NCI-H1092 treated with DMSO at 0.1 percent for 48 hours (cell line): ENCODE measurements around the gene DUSP2.
"Not testable (repeated sequence)": the region's sequence is repeated elsewhere in the genome, so short reads cannot be mapped to it uniquely, and the experiment has no call there.

Experiments
- DNase-seq: peaks from one replicate; lab custom pipeline; 2025; lab: John Stamatoyannopoulos, UW

Gene DUSP2

DNA sequence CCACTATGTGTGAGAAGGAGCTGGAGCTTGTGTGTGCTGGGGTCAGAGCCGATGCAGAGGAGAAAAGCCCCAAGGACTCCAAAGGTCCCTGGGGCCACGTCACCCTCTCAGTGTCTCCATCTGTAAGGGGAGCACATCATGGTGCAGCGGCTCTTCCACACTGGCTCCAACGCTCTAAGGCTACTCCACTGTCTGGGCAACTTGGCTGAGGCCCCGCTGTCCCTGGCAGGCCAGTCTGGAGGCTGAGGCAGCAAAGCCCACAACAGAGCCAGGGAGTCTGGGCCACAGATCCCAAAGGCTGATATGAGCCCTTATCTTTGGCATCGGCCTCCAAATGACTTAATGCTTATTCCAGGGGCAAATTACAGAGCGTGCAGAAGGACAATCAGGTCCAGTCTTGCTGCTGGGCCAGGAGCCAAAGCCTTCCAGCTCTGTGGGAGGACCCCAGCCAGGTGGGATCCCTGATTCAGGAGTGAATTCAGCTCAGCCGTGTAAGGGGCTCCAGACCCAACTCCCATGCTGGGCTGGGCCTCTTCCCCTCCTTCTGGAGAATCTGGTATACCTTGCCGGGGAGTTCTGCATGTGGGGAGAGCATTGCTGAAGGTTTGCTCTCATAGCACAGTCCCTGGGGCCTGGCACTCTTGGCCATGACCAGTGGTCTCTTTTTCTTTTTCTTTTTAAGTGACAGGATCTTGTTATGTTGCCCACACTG is 1.8 kb upstream of the DUSP2 start:
- no peak for DNase-seq

DNA sequence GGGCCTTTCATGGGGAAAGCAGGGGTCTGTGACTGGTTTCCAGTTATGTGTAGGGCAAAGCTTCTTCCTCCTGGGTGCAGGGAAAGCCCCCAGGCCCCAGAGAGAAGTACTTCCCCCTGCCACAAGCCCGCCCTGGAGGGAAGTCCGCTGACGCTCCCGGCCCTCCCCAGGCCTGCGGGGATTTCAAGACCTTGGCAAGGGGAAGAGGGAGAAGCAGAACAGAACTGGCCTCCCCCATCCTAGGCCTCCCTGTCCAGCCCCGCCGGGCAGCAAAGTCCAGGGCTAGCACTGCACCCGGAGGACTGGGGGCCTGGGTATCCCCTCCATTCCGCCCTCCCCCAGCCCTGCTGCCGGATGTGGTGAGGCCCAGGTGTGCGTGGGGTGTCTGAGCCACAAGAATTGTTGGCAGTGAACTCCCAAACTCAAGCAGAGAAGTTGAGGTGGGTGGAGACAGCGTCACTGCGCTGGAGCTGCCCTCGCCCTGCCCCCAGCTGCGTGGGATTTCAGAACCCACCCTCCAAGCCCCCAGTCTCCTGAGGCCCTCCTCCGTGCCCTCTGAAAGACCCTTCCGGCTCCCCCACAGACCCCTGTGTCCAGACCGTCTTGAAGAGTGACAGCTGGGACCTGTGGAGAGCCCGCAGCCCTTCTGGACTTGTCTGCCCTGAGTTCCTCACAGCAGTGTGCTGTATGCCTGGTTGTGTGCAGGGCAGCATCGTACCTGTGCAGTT is 1.1 kb upstream of the DUSP2 start:
- no peak for DNase-seq

GRCh38 chr2:96145848-96146152 is 560 bp upstream of the DUSP2 start:
- no peak for DNase-seq

DNA sequence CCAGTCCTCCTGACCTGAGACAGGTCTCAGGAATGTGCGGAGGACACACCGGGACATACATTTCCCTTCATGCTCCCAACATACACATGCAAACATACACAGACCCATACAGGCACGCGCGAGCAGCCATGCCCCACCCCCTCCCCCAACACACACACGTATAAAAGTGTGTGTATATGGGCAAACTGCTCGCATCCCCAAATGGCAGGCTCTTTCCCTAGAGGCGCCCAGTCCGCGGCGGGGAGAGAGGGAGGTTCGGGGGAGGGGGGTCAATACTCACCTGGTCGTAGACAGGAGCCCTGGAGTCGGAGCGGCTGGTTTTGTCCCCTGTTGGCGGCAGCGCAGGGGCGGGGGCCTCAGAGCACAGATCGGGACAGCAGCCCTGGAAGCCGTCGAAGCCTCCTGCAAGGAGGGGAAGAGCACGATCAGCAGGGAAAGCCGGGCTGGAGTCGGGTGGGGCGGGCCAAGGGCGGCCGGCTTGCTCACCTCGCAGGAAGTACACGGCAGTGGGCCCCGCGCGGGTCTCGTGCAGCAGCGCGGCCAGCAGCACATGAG is 682 bp downstream of the DUSP2 start:
- no peak for DNase-seq

DNA sequence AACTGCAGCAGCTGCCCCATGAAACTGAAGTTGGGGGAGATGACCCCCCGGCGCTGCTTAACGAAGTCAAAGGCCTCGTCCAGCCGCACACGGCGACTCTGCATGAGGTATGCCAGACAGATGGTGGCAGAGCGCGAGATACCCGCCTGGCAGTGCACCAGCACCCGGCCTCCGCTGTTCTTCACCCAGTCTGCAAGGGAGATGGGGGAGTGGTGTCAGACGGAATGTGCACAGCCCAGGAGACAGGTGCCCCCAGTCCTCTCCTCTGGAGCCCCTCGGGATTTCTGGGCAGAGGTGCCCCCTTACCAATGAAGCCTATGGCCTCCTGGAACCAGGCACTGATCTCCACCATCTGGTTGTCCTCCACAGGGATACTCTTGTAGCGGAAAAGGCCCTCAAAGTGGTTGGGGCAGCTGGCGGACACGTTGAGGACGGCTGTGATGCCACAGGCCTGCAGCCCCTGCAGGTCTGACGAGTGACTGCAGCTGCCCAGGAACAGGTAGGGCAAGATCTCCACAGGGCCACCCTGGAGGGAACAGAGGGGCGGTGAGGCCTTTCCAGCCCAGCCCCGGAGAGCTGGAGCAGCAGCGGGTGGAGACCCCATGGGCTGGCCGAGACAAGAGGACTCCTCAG is 1.3 kb downstream of the DUSP2 start:
- peak; percentile 5 for DNase-seq

GRCh38 chr2:96143231-96143847 is 1.9 kb downstream of the DUSP2 start:
- DNase-seq: no peak

GRCh38 chr2:96142217-96143113 is 2.8 kb downstream of the DUSP2 start:
- DNase-seq: no peak

DNA sequence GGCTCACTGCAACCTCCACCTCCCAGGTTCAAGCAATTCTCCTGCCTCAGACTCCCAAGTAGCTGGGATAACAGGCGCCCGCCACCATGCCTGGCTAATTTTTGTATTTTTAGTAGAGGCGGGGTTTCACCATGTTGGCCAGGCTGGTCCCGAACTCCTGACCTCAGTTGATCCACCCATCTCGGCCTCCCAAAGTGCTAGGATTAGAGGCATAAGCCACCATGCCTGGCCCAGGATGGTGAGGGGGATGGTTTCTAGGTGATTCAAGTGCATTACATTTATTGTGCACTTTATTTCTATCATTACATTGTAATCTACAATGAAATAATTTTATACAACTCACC is 3.6 kb downstream of the DUSP2 start:
- DNase-seq: not testable (repeated sequence)

GRCh38 chr2:96140941-96141623 is 4.2 kb downstream of the DUSP2 start:
- DNase-seq: no peak

GRCh38 chr2:96139181-96139758 is 6.0 kb downstream of the DUSP2 start:
- no peak for DNase-seq

- DNase-seq: no peak
Measured at GRCh38 chr2:96138179-96139145, 6.8 kb downstream of the DUSP2 start, which contains the start of gene ASTL. Gene ASTL (minus strand): TSS chr2:96138502. CDS start chr2:96138436, 66 bp downstream.

- DNase-seq: no peak
Measured at GRCh38 chr2:96137321-96138178, 7.7 kb downstream of the DUSP2 start.

DNA sequence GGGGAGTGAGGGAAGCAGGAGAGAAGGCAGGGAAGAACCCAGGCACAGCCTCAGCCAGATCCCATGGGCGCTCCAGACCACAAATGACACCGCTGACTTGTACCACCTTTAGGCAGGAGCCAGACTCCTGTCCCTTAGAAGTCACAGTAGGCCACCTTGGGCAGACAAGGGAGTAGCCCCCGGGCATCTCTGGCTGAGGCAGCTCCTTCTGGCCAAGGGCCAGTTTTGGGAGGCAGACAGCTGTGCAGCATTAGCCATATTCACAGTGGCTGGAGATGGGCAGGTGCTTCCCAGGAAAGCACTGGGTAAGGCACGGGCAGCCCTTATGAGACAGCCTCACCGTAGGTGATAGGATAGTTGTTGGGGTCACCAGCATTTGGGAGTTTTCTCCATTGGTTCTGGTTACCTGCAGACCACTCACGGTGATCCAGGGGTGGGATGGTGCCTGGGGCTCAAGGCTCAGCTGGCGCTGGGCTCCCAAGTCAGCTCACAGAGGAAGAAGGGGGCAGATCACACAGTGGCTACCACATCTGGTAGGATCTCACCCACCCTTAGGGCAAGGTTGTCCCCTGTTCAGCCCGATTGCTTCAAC is 9.0 kb downstream of the DUSP2 start:
- no peak for DNase-seq

DNA sequence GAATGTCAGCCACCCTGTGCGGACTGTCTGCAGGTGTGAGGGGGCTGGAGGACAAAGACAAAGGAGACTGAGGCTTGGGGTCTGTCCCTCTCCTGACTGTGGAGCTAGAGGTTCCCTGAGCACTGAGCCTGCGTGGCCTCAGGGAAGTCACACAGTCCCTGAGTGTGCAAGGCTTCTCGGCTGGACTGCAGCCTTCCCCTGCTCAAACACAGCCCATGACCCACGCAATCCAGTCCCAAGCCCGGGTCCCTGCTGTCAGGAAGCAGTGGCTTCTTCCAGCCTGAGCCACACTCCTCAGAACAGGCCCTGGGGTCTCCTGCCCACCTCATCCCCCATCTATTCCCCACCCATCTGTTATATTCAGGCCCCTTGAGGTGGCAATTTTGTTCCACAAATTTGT is 9.6 kb downstream of the DUSP2 start:
- DNase-seq: no peak

DNA sequence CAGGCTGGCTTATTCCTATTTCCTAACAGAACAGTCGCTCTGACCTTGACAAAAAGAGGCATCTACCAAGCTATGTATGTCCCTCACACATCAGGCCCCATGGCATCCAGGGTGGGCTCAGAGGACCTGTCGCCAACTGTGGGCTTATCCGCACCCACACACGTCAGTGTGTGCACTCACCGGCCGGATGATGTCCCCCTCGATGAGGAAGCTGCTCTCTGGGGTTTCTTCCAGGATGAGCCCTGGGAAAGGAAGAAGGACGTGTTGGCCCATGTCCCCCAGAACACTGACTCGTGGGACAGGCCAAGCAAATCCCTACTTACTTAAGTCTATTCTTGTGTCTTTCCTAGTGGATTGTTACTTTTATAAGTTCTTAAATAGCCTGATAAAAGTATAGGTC is 10.1 kb downstream of the DUSP2 start:
- no peak for DNase-seq

- DNase-seq: no peak
Measured at GRCh38 chr2:96134421-96134820, 10.8 kb downstream of the DUSP2 start.

DNA sequence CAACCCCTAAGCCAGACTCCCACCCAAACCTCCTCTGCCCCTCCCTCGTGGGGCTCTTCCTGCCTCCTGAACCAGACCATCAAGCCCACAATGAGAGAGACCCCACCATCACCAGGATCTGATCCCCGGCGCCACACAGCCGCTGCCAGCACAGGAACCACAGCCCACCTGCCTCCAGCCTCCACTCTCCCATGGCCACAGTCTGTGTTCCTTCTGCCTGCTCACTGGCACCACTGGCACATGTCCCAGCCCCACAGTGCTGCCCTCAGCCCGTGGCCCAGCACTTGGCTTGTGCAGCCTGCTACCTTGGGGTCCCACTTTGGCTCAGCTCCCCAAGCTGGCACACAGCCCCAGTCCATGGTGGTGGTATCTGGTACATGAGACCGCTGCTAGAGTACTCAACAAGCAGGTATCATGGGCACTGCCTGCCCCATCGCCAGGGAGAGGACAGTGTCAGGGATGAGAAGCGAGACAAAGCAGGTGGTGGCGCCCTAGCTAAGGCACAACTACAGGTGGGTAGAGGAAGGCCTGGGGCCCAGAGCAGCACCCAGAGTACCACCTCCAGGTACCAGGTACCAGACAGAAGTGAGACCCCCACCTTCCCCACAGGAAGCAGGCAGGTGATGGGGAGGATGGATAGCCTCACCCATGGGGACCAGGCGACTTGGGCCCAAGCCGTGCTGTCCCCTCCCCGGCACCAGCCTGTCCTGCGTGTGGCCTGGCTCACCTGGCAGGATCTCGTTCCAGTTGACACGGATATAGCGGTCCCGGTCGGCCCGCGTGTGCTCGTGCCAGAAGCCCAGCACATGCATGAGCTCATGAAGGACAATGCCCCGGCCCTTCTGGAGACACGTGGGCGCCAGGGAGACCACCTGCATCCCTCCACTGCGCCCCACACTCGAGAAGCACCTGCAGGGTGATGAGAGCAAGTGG is 13.2 kb downstream of the DUSP2 start:
- DNase-seq: no peak
